ENCODE data around the gene RBM47.
"Not testable (repeated sequence)": the region's sequence is repeated elsewhere in the genome, so short reads cannot be mapped to it uniquely, and the experiment has no call there.

RBM47 gene

DNA sequence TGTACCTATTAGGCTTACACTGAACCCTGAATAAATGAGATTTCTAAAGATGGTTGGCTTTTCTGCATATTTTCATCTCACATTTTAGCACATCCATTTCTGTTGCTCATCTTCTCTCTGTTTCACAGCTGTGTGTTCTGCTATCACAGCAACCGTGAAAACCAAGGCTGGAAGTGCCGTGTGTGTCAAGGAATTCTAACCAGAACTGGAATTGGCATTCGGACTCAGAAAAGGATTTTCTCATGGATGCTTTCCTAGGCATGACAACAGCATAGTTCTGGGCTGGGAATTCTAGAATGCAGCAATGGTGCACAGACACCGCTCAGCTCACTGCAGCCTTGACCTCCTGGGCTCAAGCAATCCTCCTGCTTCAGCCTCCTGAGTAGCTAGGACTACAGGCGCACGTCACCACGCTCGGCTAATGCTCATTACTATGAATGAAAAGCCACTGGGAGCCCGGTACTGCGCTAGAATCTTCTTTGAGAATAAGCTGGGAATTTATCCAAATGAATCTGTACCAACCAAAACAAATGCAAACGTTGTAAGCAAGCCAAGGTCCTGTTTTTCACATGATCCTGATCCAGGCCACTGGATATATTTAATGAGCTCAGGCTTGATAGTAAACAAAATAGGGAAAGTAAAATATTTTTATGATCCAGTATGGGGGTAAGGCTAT is 105.2 kb downstream of the RBM47 start:
- DNase-seq: no peak

DNA sequence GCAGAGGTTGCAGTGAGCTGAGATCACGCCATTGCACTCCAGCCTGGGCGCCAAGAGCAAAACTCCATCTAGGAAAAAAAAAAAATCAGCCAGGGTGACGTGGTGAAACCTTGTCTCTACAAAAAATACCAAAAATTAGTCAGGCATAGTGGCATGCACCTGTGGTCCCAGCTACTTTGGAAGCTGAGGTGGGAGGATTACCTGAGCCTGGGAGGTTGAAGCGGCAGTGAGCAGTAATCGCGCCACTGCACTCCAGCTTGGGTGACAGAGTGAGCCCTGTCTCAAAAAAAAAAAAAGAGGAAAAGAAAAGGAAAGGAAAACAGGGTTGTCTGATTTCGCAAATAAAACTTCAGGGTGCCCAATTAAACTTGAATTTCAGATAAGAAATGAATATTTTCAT is 106.1 kb downstream of the RBM47 start:
- no peak for DNase-seq

DNA sequence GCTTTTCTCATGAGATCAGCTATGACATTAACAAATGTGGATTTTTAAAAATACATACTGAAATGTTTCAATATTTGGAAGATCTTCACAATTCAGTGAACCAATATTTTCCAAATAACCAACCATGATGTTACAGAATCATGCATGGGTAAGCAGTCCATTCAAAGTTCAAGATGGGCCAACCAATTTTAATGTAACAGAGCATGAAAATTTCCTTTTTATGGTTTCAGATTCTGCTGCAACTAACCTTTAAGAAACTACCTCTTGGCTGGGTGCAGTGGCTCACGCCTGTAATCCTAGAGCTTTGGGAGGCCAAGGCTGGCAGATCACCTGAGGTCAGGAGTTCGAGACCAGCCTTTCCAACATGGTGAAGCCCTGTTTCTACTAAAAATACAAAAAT is 107.7 kb downstream of the RBM47 start:
- no peak for DNase-seq

DNA sequence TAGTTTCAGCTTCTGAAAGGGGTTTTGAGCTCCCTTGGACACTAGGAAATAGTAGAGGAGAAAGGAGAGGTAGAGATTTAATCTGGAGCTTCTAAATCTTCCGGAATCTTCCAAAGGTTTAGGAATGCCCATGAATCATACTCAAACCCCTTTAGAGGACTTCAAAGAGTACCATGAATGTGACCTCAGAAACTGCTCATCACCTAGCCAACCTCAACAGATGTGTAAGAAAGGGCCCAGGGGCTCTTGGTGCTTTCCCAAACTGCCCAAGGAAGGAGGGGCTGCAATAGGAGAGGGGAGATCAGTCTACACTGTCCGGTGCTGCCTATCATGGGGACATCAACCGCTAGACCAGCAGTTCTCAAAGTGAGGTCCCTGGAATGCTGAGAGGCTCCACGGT is 109.1 kb downstream of the RBM47 start:
- DNase-seq: no peak

DNA sequence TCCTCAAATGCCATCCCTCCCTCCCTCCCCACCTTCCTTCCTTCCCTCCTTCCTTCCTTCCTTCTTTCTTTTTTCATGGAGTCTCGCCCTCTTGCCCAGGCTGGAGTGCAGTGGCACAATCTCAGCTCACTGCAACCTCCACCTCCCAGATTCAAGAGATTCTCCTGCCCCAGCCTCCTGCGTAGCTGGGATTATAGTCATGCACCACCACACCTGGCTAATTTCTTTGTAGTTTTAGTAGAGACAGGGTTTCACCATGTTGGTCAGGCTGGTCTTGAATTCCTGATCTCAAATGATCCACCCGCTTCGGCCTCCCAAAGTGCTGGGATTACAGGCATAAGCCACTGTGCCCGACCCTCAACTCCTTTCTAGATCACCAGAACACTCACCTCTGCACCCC is 112.6 kb downstream of the RBM47 start:
- not testable (repeated sequence) for DNase-seq

DNA sequence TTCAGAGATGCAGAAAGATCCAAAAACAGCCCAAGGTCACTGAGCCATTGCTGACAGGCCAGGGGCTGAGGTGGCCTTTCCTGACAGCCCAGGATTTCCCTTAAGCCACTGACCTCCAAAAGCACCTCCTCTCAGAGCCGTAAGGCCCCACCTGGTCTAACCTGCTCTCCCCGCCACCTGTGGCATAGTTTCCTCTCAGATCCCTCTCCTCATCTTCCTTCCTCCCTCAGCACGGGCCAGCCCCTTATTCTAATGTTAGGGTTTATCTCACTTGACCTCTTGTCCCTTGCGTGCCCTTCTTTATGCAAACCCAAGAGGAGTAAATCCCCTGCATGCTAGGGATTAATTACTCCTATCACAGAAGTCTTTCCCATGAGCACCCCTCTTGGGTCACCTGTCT is 113.0 kb downstream of the RBM47 start:
- no peak for DNase-seq

DNA sequence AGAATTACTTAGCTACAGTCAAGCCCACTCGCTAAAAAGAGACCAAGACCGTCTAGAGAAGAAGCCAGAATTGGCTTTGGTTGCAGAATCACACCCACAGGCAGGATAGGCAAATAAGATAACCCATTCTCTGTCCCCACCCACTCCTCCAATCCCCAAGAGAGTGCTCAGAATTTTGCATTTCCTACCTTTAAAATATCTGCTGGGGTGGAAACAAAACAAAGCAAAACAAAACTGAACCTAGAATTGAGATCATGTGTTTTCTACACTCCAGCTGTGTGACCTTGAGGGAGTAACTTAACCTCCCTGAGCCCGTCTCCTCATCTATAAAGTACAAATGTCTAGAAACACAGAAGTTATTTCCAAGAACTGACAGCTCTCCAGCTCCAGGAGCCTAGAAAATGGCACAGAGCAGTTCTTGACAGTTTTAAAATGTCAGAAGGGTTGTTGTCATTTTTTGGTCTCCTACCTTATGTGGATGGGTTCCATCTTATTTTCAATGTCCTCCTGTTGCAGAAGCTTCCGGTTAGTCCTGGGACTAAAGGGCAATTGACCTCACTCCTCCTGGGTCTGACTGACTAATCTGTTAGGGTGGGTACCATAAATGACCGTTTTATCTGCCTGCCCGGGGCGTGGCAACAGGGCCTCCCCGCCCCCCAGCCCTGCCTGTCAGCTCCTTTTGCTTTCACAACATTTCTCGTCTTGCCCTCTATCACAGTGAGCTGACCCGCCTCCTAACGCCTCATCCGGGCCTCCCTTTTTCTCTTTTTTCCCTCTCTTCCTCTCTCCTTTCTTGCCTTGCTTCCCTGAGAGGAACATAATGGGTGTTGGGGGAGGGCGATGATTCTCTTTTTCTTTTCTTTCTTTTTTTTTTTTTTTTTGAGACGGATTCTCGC is 114.0 kb downstream of the RBM47 start:
- no peak for DNase-seq

DNA sequence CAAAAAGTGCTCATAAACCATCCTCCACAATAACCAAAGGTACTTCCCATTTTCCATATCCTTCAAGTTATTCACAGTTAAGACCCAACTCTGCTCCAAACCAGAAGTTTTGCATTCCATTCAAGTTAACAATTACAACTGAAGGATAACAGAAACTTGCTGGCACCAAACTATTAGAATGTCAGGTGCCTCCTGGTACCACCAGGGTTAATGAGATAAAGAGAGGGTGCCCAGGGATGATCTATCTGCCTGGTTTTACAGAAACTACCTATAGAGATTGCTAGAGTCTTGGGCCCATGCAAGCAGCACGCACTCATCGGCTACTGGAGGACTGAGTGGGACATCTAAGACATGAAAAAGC is 114.6 kb downstream of the RBM47 start:
- no peak for DNase-seq

DNA sequence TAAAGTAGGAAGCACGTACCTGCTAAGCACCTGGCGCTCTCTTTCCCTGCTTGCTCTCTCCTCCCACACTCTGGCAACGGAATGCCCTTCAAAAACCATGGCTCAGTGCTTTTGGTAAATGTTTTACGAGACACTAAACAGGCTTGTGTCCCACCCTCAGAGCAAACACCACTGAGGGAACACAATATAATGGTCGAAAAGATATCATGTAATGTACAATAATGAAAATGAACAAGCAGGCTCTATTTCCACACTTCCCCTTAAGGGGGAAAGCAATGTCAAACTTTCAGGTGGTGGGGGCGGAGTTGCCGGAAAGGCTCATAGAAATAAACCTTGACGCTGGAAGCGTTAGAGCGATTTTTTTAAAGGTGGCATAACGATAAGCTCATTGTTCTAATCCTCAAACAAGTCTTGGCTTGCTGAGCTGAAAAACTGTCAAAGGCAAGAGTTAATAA is 115.1 kb downstream of the RBM47 start:
- no peak for DNase-seq

DNA sequence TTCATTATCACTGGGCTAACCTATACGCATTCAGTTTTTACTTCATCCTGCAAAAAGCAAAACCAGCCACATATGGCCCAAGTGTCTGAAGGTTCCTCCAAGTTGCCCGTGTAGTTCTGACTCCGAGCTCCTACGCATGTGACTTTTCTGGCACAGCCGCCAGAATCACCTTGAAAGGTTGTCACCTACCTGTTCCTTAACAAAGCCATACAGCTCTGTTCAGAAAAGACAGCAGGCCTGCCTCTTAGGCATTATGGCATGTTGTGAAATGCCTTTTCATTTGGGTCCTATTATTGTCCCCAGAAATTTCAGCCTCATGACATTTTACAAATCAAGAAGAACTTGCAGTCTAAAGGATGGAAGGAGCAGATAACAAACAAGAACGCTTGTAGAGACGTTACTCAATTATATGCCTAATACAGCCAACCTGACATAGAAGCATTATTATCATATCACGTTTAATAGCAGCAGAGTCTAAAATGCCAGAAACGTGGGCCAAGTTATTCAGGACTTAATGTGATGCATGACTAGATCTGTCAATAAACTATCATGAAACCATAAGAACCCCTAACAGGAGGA is 118.5 kb downstream of the RBM47 start:
- no peak for DNase-seq

DNA sequence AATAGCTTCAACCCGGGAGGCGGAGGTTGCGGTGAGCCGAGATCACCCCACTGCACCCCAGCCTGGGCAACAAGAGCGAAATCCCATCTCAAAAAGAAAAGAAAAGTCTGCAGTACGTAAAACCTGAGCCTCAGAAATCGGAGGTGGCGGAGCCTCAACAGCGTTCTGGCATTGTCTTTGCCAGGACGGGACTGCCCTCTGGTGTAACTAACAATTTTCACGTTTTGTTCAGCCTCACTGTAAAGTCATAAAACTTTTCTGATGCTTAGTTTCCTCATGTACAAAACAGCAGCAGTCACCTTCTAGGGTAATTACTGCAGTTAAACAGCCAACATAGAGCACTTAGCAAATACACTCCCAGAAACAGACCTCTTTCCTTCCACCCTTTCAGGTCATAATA is 121.7 kb downstream of the RBM47 start:
- no peak for DNase-seq

DNA sequence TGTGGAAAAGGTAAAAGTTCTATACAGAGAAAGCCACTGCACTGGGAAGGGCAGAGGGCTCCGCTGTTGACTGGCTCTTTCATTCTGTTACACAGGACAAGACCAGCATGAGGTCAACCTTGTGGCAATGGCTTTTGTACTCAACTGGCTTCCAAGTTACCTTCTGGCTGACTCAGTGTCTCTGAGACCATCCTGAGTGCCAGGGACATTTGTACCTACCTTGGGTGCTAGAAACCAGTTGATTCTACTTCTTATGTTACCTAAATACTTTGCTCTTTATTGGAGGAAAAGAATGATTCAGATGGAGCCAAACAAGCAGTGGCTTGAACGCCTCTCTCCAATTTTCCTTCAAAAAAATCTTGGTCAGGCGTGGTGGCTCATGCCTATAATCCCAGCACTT is 123.2 kb downstream of the RBM47 start:
- no peak for DNase-seq

DNA sequence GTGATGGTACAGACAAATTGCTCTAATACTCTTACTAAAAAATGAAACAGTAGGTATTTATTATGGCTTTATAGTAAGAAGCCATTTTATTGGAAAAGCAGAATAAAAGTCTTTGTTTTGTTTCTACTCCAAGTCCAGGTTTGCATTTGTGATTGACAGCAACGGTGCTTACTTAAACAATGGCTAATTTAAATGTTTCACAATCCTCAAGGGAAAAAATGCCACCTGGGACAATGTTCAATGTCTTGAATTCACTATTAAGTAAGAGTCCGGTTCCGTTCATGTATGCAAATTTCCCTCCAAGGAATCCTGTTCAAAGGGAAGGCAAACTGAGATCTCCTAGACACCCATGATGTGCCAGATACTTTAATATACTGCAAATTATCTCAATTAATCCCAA is 123.6 kb downstream of the RBM47 start:
- no peak for DNase-seq

DNA sequence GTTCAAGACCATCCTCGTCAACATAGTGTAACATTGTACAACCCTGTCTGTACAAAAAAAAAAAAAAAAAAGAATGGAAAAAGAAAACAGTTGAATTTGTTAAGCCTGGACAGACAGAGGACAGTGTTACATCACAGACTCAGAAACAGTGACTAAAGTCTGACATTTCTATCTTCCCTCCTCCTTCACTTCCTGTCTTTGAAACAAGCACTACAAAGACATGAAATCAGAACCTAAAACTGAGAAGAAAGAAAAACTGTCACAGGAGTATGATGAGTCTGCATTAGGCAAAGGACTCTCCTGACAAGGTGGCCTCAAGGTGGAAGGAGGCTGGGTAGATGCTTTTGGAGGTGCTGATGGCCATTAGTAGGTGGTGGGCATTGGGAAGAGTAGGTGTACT is 126.7 kb downstream of the RBM47 start:
- no peak for DNase-seq

DNA sequence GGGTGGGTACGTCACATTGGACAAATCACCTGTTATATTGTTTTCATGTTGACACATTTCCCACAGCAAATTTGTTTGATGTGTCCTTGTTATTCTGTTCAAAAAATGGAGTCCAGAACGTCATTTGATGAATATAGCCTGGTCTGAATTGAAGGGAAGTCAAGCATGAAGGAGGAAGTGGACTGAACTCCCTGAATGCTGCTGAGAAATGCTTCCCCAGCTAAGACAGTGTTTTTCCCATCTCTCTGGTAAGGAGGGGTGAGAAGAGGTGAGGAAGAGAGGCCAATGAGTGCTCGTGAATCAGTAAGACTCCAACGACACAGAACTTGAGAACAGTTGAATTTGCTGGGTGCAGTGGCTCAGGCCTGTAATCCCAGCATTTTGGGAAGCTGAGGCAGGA is 127.4 kb downstream of the RBM47 start:
- DNase-seq: no peak

DNA sequence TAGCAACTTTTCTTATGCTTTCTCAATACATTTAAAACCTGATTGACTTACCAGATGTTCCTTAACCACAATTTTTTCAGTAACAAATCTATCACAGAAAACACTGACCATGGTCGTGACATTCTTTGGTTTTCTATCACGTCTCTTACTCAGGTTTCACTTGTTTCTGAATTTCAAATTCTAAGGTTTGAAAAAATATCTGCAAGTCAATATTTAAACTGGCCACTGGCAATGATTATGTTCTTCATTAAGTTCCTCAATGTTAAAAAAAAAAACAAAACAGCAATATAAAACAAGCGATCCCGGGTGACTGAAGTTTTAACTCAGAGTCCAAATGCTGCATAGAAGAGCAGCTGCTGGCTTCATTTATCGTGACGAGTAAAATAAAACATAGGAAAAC is 128.9 kb downstream of the RBM47 start:
- no peak for DNase-seq

DNA sequence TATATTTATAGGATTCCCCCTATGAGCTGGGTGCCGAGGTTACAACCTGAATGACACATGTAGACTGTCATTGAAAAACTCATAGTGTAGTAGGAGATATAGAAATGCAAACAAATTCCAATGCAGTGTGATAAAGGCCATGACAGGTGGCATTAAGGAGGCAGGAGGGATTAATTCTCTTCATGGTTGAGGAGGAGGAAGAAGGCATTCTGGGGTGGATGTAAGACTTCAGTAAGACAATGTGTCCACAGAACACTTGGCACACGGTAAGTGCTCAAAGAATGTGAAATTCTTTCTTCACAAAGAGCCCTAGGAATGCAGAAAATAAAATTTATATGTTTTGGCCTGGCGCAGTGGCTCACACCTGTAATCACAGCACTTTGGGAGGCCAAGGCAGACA is 136.5 kb downstream of the RBM47 start:
- no peak for DNase-seq

DNA sequence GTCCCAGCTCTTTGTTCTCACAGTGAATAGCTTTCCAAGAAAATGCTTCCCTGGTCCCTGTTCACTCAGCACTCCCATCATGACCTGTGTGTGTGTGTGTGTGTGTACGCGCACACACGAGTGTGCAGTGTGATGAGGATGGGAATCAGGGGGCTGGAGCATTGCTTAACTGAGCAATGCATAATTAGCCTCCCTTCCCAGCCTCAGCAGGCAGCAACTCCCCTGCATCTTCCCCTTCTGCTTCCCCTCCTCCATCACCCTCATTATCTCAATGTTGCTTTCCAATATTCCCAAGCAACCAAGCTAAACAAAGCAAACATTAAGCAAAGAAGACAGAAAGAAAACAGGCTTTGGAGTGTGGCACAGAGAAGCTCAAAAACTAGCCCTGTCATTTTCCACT is 137.0 kb downstream of the RBM47 start:
- DNase-seq: no peak

DNA sequence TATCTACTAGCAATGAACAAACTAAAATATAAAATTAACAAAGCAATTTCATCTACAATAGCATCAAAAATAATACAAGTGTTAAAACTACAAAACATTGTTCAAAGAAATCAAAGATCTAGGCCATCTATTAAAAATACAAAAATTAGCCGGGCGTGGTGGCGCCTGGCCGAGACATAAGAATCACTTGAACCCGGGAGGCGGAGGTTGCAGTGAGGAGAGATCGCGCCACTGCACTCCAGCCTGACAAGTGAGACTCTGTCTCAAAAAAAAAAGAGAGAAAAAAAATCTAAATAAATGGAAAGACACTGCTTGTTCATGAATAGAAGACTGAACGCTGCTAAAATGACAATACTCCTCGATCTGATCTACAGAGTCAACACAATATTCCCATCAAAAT is 139.2 kb downstream of the RBM47 start:
- DNase-seq: no peak

DNA sequence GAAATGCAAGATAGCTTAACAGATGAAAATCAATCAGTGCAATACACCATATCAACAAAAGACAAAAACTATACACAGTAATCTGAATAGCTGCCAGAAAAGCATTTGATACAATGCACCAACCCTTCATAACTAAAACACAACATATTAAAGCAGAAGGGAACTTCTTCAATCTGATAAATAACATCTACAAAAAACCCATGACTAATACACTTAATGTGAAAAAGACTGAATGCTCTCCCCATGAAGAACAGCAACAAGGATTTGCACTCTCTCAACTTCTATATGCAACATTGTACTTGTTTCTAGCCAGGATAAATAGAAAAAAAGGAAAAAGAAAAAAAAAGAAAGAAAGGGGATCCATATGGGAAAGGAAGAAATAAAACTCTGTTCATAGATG is 139.7 kb downstream of the RBM47 start:
- no peak for DNase-seq

DNA sequence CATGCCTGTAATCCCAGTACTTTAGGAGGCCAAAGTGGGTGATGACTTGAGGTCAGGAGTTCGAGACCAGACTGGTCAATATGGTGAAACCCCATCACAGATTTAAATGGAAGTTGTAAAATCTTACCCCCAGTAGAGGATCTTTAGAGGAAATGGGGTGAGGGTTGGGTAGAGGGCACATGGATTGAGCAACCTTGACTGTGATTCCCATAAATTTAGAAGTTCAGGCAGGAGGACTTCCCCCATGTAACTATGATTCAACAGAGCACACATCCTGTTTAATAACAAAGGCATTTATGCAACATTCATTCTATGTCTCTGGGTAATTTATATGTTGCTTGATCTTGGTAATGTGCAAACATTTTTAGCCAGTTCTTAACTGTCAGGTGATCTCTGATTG is 143.1 kb downstream of the RBM47 start:
- no peak for DNase-seq

DNA sequence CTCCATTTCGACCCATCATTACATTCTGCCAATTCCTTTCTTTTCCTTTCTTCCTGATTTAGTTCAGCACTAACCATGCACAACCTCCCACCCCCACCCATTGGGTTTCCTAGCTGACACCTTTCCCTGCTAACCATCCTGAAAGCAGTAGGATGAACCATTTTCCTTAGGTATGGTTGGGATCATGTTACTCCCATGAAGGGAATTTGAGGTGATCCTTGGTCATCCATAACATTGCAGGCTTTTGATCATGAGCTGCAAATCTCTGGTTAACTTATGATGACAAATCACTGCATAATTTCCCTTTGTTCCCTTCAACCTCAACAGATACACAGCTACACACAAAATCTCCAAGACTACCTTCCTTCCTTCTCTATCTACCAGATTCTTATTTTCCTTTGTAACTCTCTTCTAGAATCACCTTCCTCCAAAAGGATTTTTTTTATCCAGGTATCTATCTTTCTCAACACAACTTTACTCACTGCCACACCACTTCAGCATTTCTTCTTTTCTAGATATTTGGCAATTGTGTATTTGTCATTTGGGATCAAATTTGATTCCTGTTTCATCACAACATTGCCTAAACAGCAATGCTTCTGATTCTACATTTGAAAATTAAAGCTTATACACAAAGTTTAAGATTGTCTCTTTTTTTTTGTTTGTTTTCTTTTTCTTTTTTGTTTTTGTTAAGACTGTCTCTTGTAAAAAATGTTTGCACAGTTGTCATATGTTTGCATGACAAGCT is 145.1 kb downstream of the RBM47 start:
- DNase-seq: no peak

DNA sequence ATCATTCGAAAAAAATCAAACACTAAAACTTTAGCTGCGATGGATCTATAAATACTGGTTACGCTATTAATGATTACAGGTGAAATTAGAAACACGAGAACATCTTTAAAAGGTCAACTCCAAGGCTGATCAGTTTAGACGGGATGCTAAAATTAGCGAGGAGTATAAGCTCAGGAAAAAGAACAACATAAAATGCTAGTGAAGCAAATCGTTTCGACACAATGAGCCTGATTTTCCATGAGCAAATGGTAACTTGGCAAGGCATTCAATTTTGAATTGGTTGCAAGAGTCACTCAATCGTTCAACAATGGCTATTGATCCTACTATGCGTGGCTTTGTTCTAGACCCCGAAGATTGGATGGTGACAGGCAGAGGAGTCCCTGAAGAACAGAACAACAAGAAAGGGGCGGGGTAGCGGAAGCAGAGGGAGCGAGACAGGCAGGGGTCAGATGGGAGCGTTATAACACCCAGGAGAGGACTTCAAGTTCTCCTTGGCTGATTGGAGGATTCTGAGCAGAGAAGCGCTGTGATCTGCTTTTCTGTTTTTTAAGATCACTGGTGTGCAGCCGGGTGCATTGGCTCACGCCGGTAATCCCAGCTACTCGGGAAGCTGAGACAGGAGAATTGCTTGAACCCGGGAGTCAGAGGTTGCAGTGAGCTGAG is 146.5 kb downstream of the RBM47 start:
- DNase-seq: no peak

All from NCI-H446 treated with DMSO at 0.1 percent for 48 hours (cell line).